Smooth muscle cell (in vitro differentiated cells): ENCODE results near the gene ADAT2. TPM values are rescaled to one million over a fixed set of nuclear protein-coding genes. Genes with fewer than 3 reads are reported as not detected.
A peak's percentile ranks its signal among the peaks of the same experiment; 100 is the strongest.

Experiments used
- DNase-seq: peaks from one replicate; lab custom pipeline; 2025; ENCODE audit not compliant: unreplicated experiment; lab: John Stamatoyannopoulos, UW
- H2AFZ ChIP-seq: fragments of 200-600 bp; sonication (generic); 2 replicates; pipeline ENCODE4 v1.6.0; 2016; ENCODE audit warnings: antibody characterized with exemption, low read depth, mild to moderate bottlenecking
- H3F3A ChIP-seq: fragments of 200-600 bp; sonication (generic); 2 replicates; pipeline ENCODE4 v1.6.0; 2017; ENCODE audit warnings: antibody characterized with exemption, low read depth
- H3K27ac ChIP-seq: fragments of 200-600 bp; sonication (generic); 2 replicates; pipeline ENCODE4 v1.5.1; 2016; ENCODE audit warnings: low read depth, mild to moderate bottlenecking
- H3K27me3 ChIP-seq: fragments of 200-600 bp; sonication (generic); 2 replicates; pipeline ENCODE4 v1.6.1; 2016; ENCODE audit warnings: low read depth, mild to moderate bottlenecking
- H3K36me3 ChIP-seq: fragments of 200-600 bp; sonication (generic); 2 replicates; pipeline ENCODE4 v1.5.1; 2016; ENCODE audit warnings: low read depth
- H3K4me1 ChIP-seq: fragments of 200-600 bp; sonication (generic); 2 replicates; pipeline ENCODE4 v1.5.1; 2016; ENCODE audit warnings: low read depth
- H3K4me2 ChIP-seq: fragments of 200-600 bp; sonication (generic); 2 replicates; pipeline ENCODE4 v1.6.0; 2016; ENCODE audit warnings: mild to moderate bottlenecking
- H3K4me3 ChIP-seq: fragments of 200-600 bp; sonication (generic); 2 replicates; pipeline ENCODE4 v1.5.1; 2016; ENCODE audit warnings: mild to moderate bottlenecking
- H3K79me2 ChIP-seq: fragments of 200-600 bp; sonication (generic); 2 replicates; pipeline ENCODE4 v1.6.0; 2016; ENCODE audit warnings: low read depth, mild to moderate bottlenecking
- H3K9ac ChIP-seq: fragments of 200-600 bp; sonication (generic); 2 replicates; pipeline ENCODE4 v1.6.0; 2016; ENCODE audit warnings: low read depth
- H3K9me3 ChIP-seq: fragments of 200-600 bp; sonication (generic); replicated peaks from 2 replicates; pipeline ENCODE4 v1.5.1; 2016; ENCODE audit warnings: low read depth
- H4K20me1 ChIP-seq: fragments of 200-600 bp; sonication (generic); 2 replicates; pipeline ENCODE4 v1.6.0; 2016; ENCODE audit warnings: low read depth
- CTCF ChIP-seq: fragments of 200-600 bp; sonication (generic); IDR thresholded peaks from 2 replicates; pipeline ENCODE4 v1.5.1; 2017; ENCODE audit warnings: borderline replicate concordance, mild to moderate bottlenecking, antibody characterized with exemption; ENCODE audit not compliant: insufficient read depth, poor library complexity, severe bottlenecking
- WGBS: methylation state at CpG from one replicate; pipeline ENCODE4 v1.1.7; 2016; ENCODE audit warnings: low lambda C conversion rate; 5-methylcytosine and 5-hydroxymethylcytosine counted together
- polyA plus RNA-seq: library from polyadenylated mRNA; unstranded; fragments of >200 nt; fragmentation: Nextera tagmentation; extraction: Ambion mirVana; gene quantifications from 2 replicates; pipeline ENCODE4 v1.2.1, GENCODE V29; 2016
- total RNA-seq: library from RNA; depleted of rRNA; stranded (reverse); fragments of >200 nt; gene quantifications from 2 replicates; pipeline ENCODE4 v1.2.3, GENCODE V29; 2014

The ADAT2 gene
- total and polyA plus RNA-seq, 2 experiments from 2014 or later, result 1.5 to 2.3 TPM

GRCh38 chr6:143406673-143407072 is 43.8 kb downstream of the ADAT2 start:
- no peaks in the 10 kb centered on the region for H3K4me1 ChIP-seq
- no peaks in the 10 kb centered on the region for H3K79me2 ChIP-seq
- no peak overlapping the region for H3K9ac ChIP-seq
- H3K36me3 ChIP-seq, result no peaks in the 10 kb centered on the region
- no peak overlapping the region for H3K4me3 ChIP-seq
- DNase-seq, result no peak
- whole genome bisulfite sequencing, result 87% methylated on average over 3 of the region's 3 CpGs
- TF ChIP-seq CTCF, result no peak
- H4K20me1 ChIP-seq, result no peaks in the 10 kb centered on the region
- no peaks in the 10 kb centered on the region for H3K9me3 ChIP-seq
- no peaks in the 10 kb centered on the region for H3F3A ChIP-seq
- H3K27ac ChIP-seq, result no peak overlapping the region
- no peak overlapping the region for H3K4me2 ChIP-seq
- no peaks in the 10 kb centered on the region for H3K27me3 ChIP-seq
- H2AFZ ChIP-seq, result no peak overlapping the region

- Histone ChIP-seq H3K27ac (no peak overlapping the region), H3K79me2 (no peaks in the 10 kb centered on the region), H3K9me3 (no peaks in the 10 kb centered on the region), H3K36me3 (no peaks in the 10 kb centered on the region), H2AFZ (no peak overlapping the region), H4K20me1 (no peaks in the 10 kb centered on the region), H3K4me3 (no peak overlapping the region), H3F3A (no peaks in the 10 kb centered on the region), H3K4me2 (no peak overlapping the region), H3K27me3 (no peaks in the 10 kb centered on the region), H3K4me1 (no peaks in the 10 kb centered on the region), H3K9ac (no peak overlapping the region)
- no peak for TF ChIP-seq CTCF
- 62% methylated on average over 9 of the region's 9 CpGs for WGBS
- no peak for DNase-seq
Measured at GRCh38 chr6:143405373-143406154, 44.9 kb downstream of the ADAT2 start.

GRCh38 chr6:143402721-143403336 is 47.7 kb downstream of the ADAT2 start:
- Histone ChIP-seq H3K4me3 (no peak overlapping the region), H3K9ac (no peak overlapping the region), H3K36me3 (no peaks in the 10 kb centered on the region), H3K4me2 (peak overlapping the region; percentile 13), H3K27me3 (no peaks in the 10 kb centered on the region), H3K27ac (no peak overlapping the region), H3F3A (no peaks in the 10 kb centered on the region), H3K4me1 (peaks cover 1% of the 10 kb centered on the region), H4K20me1 (no peaks in the 10 kb centered on the region), H3K9me3 (no peaks in the 10 kb centered on the region), H3K79me2 (no peaks in the 10 kb centered on the region), H2AFZ (no peak overlapping the region)
- 32% methylated on average over 7 of the region's 7 CpGs for WGBS
- no peak for TF ChIP-seq CTCF
- no peak for DNase-seq
